Measurements from ENCODE around the gene SAP30. TPM values are rescaled to one million over a fixed set of nuclear protein-coding genes. Genes with fewer than 3 reads are reported as not detected.
A peak's percentile ranks its signal among the peaks of the same experiment; 100 is the strongest.

Gene SAP30
- total RNA-seq, 1 experiment from 2014 or later, result 12.0 TPM

- CTCF ChIA-PET, result interaction anchor here (1.7 kb wide), 1 partner anchor 9 kb away, joined by 7 read pairs; no protein-coding TSS in a partner anchor
- intact Hi-C loops (cut with micrococcal nuclease), result loop anchor here (10.0 kb wide), 1 partner anchor 986 kb away; no protein-coding TSS in a partner anchor
- ATAC-seq (no peak), DNase-seq (ENCODE audit: low read depth, low spot score) (no peak)
- TF ChIP-seq SIN3A (IDR thresholded peaks at IDR 0.05; ENCODE audit: low read depth), result peak; percentile 30; the same call in 1 of the 2 replicates
- TF ChIP-seq TCF7L2 (IDR thresholded peaks at IDR 0.05; ENCODE audit: borderline replicate concordance, extremely low read depth, insufficient read depth, insufficient read length), result no peak
- Histone ChIP-seq H3K9ac (ENCODE audit: low read length) (no peak overlapping the region), H3K4me1 (ENCODE audit: control insufficient read depth in 1 of 2, insufficient read depth in 2 of 2, low read length in 2 of 2) (peaks cover 4 to 9% of the 10 kb centered on the region in 2 experiments; a peak in 3 of 4 replicates), H3K27me3 (ENCODE audit: insufficient read depth, low read length) (no peaks in the 10 kb centered on the region), H3K9me3 (ENCODE audit: control insufficient read depth in 1 of 2, insufficient read depth in 1 of 2, low read depth in 1 of 2, low read length in 2 of 2) (no peaks in the 10 kb centered on the region), H3K79me2 (ENCODE audit: insufficient read depth, low read length) (peaks cover 30% of the 10 kb centered on the region), H3K36me3 (ENCODE audit: control insufficient read depth in 1 of 2, insufficient read depth in 2 of 2, low read length in 2 of 2) (peaks cover 12 to 38% of the 10 kb centered on the region in 2 experiments; a peak in 3 of 4 replicates), H4K20me1 (ENCODE audit: insufficient read depth) (no peaks in the 10 kb centered on the region), H2AFZ (ENCODE audit: low read depth, low read length, poor library complexity, severe bottlenecking) (no peak overlapping the region), H3K4me2 (ENCODE audit: low read length) (no peak overlapping the region), H3K4me3 (replicated peaks in 1 of 2; ENCODE audit: low read depth in 1 of 2, low read length in 2 of 2) (no peak overlapping the region), H3K27ac (ENCODE audit: low read depth, low read length) (no peak overlapping the region), H3K9me2 (ENCODE audit: insufficient read depth) (no peaks in the 10 kb centered on the region)
- RAD21 ChIA-PET (ENCODE audit: low non-redundant PET in 1 of 2, low total read pairs in 2 of 2, uncharacterized antibody in 2 of 2, unreplicated experiment in 2 of 2), result no interaction called here
- no TSS peak for BruUV-seq (replicated peaks)
- POLR2A ChIA-PET, result no interaction called here
Measured at GRCh38 chr4:173328236-173328901, 42.4 kb upstream of the SAP30 start.

- no peaks in the 10 kb centered on the region for H4K20me1 ChIP-seq (ENCODE audit: insufficient read depth)
- H3K9me2 ChIP-seq (ENCODE audit: insufficient read depth), result no peaks in the 10 kb centered on the region
- no peak for TF ChIP-seq TCF7L2 (IDR thresholded peaks at IDR 0.05; ENCODE audit: borderline replicate concordance, extremely low read depth, insufficient read depth, insufficient read length)
- peak; percentile 9; the same call in 1 of the 2 replicates for TF ChIP-seq POLR2AphosphoS5 (IDR thresholded peaks at IDR 0.05; ENCODE audit: low read depth, low read length)
- H3K4me1 ChIP-seq (ENCODE audit: control insufficient read depth in 1 of 2, insufficient read depth in 2 of 2, low read length in 2 of 2), result peaks cover 4 to 15% of the 10 kb centered on the region in 2 experiments; a peak in 3 of 4 replicates
- DNase-seq (ENCODE audit: low read depth, low spot score), result no peak
- ChIA-PET POLR2A (interaction anchor here (4.9 kb wide), 1 partner anchor 40 kb away, joined by 54 read pairs; the partner anchor contains the start of gene SAP30), CTCF (no interaction called here), RAD21 (ENCODE audit: low non-redundant PET in 1 of 2, low total read pairs in 2 of 2, uncharacterized antibody in 2 of 2, unreplicated experiment in 2 of 2) (no interaction called here)
- H2AFZ ChIP-seq (ENCODE audit: low read depth, low read length, poor library complexity, severe bottlenecking), result no peak overlapping the region
- no TSS peak for BruUV-seq (replicated peaks)
- no peak for ATAC-seq
- H3K4me2 ChIP-seq (ENCODE audit: low read length), result no peak overlapping the region
- H3K4me3 ChIP-seq (replicated peaks in 1 of 2; ENCODE audit: low read depth in 1 of 2, low read length in 2 of 2), result no peak overlapping the region
- peaks cover 12 to 38% of the 10 kb centered on the region in 2 experiments; a peak in 3 of 4 replicates for H3K36me3 ChIP-seq (ENCODE audit: control insufficient read depth in 1 of 2, insufficient read depth in 2 of 2, low read length in 2 of 2)
- no peaks in the 10 kb centered on the region for H3K9me3 ChIP-seq (ENCODE audit: control insufficient read depth in 1 of 2, insufficient read depth in 1 of 2, low read depth in 1 of 2, low read length in 2 of 2)
- no peaks in the 10 kb centered on the region for H3K27me3 ChIP-seq (ENCODE audit: insufficient read depth, low read length)
- intact Hi-C loops (cut with micrococcal nuclease), result no loop called here
- H3K9ac ChIP-seq (ENCODE audit: low read length), result no peak overlapping the region
- H3K79me2 ChIP-seq (ENCODE audit: insufficient read depth, low read length), result peaks cover 39% of the 10 kb centered on the region
- H3K27ac ChIP-seq (ENCODE audit: low read depth, low read length), result no peak overlapping the region
Measured at GRCh38 chr4:173330590-173330989, 40.2 kb upstream of the SAP30 start.

All from HCT116 (cell line).